AG04450 (cell line): ENCODE data around the gene GMDS. TPM values are rescaled to one million over a fixed set of nuclear protein-coding genes. Genes with fewer than 3 reads are reported as not detected.

Source experiments
- CTCF ChIA-PET: fragments of 300-600, 350-600 bp; formaldehyde crosslinking; extraction: SDS; loops from one replicate; lab custom pipeline; 2022; ENCODE audit warnings: antibody characterized with exemption, inconsistent platforms; lab: Charles Lee
- POLR2A ChIA-PET: fragments of 350-600 bp; formaldehyde crosslinking; extraction: SDS; loops from one replicate; lab custom pipeline; 2021; ENCODE audit warnings: antibody characterized with exemption, inconsistent platforms; lab: Yijun Ruan, JAX
- DNase-seq: peaks from one replicate; pipeline ENCODE4 v3.0.0-alpha.2; 2011; ENCODE audit warnings: low read depth, low spot score
- H3K27ac ChIP-seq: one replicate; pipeline ENCODE4 v1.5.1; 2012; ENCODE audit warnings: low read depth, low read length, control low read depth
- H3K27me3 ChIP-seq: one replicate; pipeline ENCODE4 v1.6.0; 2012; ENCODE audit warnings: low read length; ENCODE audit not compliant: control insufficient read depth, insufficient read depth
- H3K4me3 ChIP-seq: 2 replicates; pipeline ENCODE4 v1.5.1; 2011; ENCODE audit warnings: mild to moderate bottlenecking, low read depth, low read length, control low read depth
- H3K9me3 ChIP-seq: 2 replicates; pipeline ENCODE4 v1.5.1; 2012; ENCODE audit warnings: low read length; ENCODE audit not compliant: control insufficient read depth, insufficient read depth
- polyA plus RNA-seq: library from polyadenylated mRNA; depleted of rRNA; stranded (reverse); fragments of >200 nt; gene quantifications from 2 replicates; pipeline ENCODE4 v1.2.3, GENCODE V29; 2011
- TF ChIP-seq, protein P1 (sequence below): IDR thresholded peaks from 2 replicates; pipeline ENCODE4 v1.5.1; 2011; ENCODE audit warnings: low read depth, low read length, control low read depth, inconsistent platforms

GMDS gene
- polyA plus RNA-seq, 1 experiment = 26.4 TPM

DNA sequence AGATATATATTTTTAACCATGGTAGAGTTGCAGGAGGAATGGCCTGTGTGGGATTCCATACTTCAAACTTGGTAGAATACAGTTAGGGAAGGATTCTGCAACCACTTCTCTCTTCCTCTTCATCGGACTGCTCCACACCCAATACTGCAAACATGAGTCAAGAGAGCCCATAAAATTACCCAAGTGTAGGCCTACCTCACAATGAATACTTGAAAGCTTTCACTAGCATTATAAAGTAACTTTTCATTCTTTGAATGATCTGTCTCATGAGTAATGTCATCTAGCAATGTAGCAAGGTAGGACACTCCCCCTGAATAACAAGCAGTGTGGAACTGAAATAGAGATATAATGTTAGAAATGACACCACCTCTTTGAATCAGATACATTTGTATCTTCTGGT is 556.3 kb downstream of the GMDS start:
- no peak overlapping the region for H3K4me3 ChIP-seq
- H3K27me3 ChIP-seq = no peaks in the 10 kb centered on the region
- 0 out of 2 replicates have a peak, but pooled peaks cover 3% of the 10 kb centered on the region for H3K9me3 ChIP-seq
- ChIA-PET POLR2A (no interaction called here), CTCF (interaction anchor here (1.0 to 3.1 kb wide), 3 partner anchors 13 to 415 kb away, joined by 3 to 20 read pairs (median 7); no protein-coding TSS in a partner anchor)
- H3K27ac ChIP-seq = no peak overlapping the region
- no peak for DNase-seq
- TF ChIP-seq, protein P1, sequence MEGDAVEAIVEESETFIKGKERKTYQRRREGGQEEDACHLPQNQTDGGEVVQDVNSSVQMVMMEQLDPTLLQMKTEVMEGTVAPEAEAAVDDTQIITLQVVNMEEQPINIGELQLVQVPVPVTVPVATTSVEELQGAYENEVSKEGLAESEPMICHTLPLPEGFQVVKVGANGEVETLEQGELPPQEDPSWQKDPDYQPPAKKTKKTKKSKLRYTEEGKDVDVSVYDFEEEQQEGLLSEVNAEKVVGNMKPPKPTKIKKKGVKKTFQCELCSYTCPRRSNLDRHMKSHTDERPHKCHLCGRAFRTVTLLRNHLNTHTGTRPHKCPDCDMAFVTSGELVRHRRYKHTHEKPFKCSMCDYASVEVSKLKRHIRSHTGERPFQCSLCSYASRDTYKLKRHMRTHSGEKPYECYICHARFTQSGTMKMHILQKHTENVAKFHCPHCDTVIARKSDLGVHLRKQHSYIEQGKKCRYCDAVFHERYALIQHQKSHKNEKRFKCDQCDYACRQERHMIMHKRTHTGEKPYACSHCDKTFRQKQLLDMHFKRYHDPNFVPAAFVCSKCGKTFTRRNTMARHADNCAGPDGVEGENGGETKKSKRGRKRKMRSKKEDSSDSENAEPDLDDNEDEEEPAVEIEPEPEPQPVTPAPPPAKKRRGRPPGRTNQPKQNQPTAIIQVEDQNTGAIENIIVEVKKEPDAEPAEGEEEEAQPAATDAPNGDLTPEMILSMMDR = no peak

DNA sequence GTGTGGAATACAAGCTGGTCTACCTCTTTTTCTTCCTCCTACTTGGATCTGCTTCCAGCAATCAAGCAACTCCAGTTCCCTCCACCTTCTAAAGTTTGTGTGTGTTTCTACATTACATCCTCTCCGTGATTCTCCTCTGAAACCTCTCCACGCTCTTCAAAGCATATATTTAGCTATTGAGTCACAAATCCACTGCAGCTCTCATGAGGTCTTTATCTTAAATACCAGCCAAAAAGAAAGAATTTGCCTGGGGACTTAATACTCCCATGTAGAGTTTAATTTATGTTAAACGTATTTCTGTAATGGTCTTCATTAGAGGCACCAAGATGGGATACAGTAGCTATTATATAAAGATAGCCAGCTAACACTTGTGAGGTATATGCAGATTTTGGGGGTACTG is 557.0 kb downstream of the GMDS start:
- no peak overlapping the region for H3K4me3 ChIP-seq
- H3K27me3 ChIP-seq = no peaks in the 10 kb centered on the region
- DNase-seq = no peak
- no peak overlapping the region for H3K27ac ChIP-seq
- POLR2A ChIA-PET = interaction anchor here (1.3 kb wide), 1 partner anchor 26 kb away, joined by 3 read pairs; no protein-coding TSS in a partner anchor
- CTCF ChIA-PET = interaction anchor here (1.0 to 3.1 kb wide), 5 partner anchors 13 to 416 kb away, joined by 3 to 20 read pairs (median 7); no protein-coding TSS in a partner anchor
- TF ChIP-seq, protein P1 = no peak
- H3K9me3 ChIP-seq = 0 out of 2 replicates have a peak, but pooled peaks cover 3% of the 10 kb centered on the region

DNA sequence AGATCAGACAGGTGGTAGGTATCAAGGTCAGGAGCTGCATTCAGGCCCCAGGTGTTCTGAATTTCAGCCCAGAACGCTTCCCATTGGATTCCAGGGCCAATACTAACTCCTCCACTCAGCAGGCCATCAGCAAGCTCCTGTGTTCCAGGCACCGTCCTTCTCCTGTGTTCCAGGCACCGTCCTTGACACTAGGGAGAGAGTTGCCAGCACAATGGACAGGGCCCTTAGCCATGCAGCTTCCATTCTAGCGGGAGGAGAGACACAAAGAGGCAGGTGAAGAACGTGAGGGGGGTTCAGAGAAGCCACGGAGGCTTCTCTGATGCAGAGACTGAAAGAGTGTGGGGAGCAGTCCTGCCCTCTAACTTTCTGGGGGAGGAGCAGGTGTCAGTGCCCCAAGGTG is 558.0 kb downstream of the GMDS start:
- CTCF ChIA-PET = interaction anchor here (0.6 to 3.1 kb wide), 19 partner anchors 9 to 419 kb away, joined by 3 to 20 read pairs (median 3); no protein-coding TSS in a partner anchor
- H3K9me3 ChIP-seq = peaks cover 3% of the 10 kb centered on the region; the same call in 1 of the 2 replicates
- TF ChIP-seq, protein P1 = no peak
- DNase-seq = no peak
- H3K4me3 ChIP-seq = no peak overlapping the region
- no peak overlapping the region for H3K27ac ChIP-seq
- H3K27me3 ChIP-seq = no peaks in the 10 kb centered on the region
- POLR2A ChIA-PET = interaction anchor here (0.8 to 2.0 kb wide), 4 partner anchors 9 to 73 kb away, joined by 3 to 13 read pairs (median 3); no protein-coding TSS in a partner anchor

DNA sequence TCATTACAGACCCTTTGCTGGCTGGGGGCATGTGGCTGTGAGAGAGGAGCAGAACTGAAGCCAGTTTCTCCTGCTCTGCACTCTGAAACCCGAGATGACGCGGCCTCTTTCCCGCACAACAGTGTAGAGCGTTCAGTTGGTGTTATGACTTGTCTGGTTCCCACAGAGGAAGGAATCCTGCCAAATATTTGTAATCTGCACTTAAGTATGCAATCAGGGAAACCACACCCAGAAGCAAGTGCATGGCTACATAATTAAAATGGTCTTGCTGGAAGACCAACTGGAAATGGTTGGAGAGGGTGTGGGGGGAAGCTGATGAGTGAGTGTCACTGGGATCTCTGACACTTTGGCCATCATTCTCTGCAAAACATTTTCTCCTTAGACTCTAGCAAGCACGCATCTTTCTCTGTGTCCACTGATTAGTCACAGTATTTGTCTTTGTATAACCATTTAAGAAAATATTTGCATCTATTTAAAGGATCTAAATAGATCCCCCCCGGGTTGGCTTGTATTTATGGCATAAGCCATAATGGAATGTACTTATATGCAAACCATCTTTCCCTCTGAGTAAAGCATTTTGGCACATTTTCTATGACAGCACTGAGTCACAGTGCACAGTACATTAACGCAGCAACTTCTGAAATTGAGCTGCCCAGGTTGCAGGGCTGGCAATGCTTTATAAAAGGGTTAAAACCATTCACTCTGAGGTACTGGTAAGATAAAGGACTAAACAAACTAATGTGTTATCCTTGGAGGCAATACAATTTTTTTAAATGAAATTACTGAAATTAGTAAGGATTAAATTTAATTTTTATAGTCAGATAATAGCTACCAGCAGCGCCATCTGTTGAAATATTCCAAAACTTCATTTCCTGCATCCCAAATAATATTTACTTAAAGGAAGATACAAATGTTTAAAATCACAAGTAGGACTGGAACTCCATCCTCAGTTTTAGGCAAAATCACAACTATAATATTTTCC is 559.0 kb downstream of the GMDS start:
- peak; percentile 77 for DNase-seq
- Histone ChIP-seq H3K27ac (peak overlapping the region; percentile 75), H3K27me3 (no peaks in the 10 kb centered on the region), H3K9me3 (no peaks in the 10 kb centered on the region; the same call in 1 of the 2 replicates), H3K4me3 (0 out of 2 replicates have a peak overlapping the region, but pooled peaks have one; percentile 7)
- CTCF ChIA-PET = interaction anchor here (0.9 to 3.1 kb wide), 16 partner anchors 8 to 420 kb away, joined by 3 to 20 read pairs (median 4); no protein-coding TSS in a partner anchor
- TF ChIP-seq, protein P1 = peak; percentile 46
- POLR2A ChIA-PET = interaction anchor here (0.8 to 2.0 kb wide), 3 partner anchors 8 to 72 kb away, joined by 3 to 13 read pairs (median 3); no protein-coding TSS in a partner anchor
